ENCODE data around the gene FALEC.
A peak's percentile ranks its signal among the peaks of the same experiment; 100 is the strongest.

FALEC gene

DNA sequence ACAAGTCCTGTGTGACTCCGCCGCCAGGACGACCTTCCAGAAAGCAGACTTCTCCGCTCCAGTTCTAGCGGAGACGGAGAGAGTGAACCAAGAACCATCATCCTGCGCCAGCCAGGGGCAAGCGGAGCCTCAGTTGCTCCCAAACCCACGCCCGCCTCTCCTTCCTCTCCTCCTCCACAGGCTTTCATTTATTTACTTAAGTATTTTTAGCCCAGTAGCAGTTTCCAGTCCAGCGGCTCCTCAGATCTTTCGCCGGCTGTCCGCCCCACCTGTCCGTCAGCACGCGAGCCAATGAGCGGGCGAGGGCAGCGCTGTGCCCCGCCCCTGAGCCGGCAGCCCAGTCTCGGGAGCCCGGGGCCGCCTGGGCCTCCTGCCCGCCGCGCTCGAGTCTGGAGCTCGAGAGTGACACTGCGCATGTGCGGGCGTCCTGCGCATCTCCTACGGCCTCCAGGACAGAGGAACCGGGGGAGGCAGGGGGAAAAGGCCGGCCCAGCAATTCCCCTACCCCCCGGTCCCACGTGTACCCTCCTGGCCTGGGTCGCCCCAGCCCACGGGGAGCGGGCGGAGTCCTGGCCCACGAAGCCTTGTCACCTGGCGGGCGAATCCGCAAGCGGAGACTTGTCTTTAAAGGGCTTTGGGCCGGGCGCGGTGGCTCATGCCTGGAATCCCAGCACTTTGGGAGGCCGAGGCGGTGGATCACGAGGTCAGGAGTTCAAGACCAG is at the start of gene FALEC:
Gene FALEC, plus strand, starts transcription at position 425 of the 722 bp plus-strand sequence.
- peak; percentile 88 for DNase-seq (ENCODE audit: low read depth)

- no peak for DNase-seq (ENCODE audit: low read depth)
These were observed 48.6 kb upstream of the FALEC start for GRCh38 chr1:150466964-150467363.

- no peak for DNase-seq (ENCODE audit: low read depth)
These were observed 46.3 kb upstream of the FALEC start for GRCh38 chr1:150469291-150469690.

DNA sequence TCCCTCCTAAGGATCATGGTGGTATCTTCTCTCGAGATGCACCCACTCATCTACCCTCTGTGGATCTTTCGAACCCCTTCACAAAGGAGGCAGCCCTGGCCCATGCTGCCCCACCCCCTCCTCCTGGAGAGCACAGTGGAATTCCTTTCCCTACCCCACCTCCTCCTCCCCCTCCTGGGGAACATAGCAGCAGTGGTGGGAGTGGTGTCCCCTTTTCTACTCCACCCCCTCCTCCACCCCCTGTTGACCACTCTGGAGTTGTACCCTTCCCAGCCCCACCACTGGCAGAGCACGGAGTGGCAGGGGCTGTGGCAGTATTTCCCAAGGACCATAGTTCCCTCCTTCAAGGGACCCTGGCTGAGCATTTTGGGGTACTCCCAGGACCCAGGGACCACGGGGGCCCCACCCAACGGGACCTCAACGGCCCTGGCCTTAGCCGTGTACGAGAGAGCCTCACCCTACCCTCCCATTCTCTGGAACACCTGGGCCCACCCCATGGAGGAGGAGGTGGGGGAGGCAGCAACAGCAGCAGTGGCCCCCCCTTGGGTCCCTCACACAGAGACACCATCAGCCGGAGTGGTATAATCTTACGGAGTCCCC is 42.9 kb upstream of the FALEC start:
- no peak for DNase-seq (ENCODE audit: low read depth)

DNA sequence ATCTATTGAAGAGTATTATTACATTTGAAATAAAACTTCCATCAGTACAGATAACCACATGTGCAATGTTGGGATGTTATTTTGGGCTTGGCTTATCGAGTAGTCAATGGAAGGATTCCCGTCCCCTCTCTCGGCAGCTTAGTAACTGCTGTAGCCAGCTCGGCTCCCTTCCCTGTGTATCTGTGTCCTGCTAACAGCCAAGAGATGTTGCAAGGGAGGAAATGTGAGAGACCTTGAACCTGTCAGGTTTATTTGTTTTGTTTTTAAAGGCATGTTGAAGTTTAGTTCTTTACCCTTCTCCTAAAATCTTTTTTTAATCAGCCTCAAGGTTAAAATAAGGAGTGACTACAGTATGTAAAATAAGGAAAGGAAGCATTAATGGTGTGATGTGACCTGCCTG is 41.9 kb upstream of the FALEC start:
- DNase-seq (ENCODE audit: low read depth) = no peak

DNA sequence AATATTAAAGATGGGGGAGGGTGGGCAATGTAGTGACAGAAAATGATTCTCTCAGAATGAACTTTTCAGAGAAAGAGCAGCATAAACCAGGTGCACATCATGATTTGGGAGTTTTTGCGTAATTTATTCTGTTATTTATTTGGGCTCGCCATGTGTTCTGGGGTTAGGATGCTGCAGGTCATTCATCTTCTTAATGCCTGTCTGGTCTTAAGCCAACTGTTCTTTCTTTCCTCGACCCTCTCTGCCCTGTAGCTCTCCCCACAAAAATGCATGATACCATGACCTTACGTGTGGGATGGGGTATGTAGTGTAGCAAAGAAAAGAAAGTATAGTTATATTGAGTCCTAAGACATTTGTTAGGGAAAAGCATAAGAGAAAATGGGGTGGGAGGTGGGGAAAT is 40.7 kb upstream of the FALEC start:
- no peak for DNase-seq (ENCODE audit: low read depth)

DNA sequence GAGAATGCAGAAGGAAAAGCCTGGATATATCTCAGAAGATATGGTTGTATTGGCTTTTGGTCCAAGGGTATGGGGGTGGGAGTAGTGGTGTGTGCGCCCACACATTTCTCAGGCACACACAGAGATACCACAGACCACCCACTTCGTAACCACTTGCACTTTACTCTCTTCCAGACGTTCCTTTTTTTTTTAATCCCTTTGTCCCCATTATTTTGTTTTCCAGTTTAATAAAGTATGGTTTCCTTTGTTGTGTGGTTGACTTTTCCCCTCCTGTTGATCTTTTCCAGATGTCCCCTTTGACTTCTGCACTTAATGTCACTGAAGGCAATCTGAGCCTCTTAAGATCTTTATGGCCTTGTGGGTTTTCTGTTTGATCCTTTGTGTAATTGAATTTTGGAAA is 38.8 kb upstream of the FALEC start:
- no peak for DNase-seq (ENCODE audit: low read depth)

DNA sequence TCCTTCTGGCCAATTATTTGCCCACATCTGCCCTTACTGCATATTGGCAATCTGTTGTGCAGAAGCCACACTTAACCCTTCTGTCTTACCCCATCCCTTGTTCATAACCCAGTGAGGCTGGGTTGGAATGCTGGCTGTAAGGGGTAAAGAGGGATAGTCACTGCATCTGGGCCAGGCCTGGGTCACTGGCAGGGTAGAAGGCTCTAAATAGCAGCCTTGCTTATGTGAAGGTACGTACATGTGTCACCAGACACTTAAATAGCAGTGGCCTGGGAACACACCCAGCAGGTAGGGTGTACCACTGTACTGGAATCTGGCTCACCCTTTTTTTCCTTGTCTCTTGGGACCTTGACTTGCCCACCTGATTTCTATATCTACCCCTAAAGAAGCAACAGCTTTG is 38.2 kb upstream of the FALEC start:
- DNase-seq (ENCODE audit: low read depth) = no peak

DNA sequence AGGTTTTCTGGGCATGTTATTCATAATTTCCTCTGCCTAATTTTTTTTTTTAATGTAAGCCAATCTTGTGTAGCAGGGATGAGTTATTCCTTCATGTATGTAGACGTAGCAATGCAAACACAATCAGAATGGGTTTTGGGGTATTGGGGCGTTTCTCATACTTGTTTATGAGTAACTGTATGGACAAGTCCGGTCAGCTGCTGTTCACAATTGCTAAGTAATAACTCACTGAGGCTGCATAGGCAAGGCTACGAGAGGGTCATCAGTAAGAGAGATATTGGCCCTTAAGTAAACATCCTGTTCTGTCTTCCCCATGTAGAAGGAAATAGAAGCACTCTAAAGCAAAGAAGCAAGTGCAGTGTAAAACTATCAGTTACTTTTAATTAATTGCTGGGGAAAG is 37.8 kb upstream of the FALEC start:
- DNase-seq (ENCODE audit: low read depth) = no peak

DNA sequence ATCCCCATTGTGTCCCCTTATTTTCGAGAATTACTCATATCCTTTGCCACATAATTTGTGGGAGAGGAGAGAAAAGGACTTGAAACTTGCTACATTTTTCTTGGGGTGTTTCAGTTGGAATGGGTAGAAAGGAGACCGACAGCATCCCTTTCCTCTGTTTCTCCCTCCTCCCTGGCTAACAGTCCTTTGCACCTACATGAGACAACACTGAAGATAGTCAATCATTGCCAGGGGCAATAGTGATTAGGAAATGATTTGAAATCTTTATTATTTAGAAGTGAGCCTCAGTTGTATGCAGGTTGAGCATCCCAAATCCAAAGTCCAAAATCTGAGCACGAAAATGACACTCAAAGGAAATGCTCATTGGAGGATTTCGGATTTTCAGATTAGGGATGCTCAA is 36.2 kb upstream of the FALEC start:
- no peak for DNase-seq (ENCODE audit: low read depth)

- no peak for DNase-seq (ENCODE audit: low read depth)
These were observed 35.6 kb upstream of the FALEC start for GRCh38 chr1:150479927-150480352.

GRCh38 chr1:150484431-150484830 is 31.1 kb upstream of the FALEC start:
- DNase-seq (ENCODE audit: low read depth) = no peak

DNA sequence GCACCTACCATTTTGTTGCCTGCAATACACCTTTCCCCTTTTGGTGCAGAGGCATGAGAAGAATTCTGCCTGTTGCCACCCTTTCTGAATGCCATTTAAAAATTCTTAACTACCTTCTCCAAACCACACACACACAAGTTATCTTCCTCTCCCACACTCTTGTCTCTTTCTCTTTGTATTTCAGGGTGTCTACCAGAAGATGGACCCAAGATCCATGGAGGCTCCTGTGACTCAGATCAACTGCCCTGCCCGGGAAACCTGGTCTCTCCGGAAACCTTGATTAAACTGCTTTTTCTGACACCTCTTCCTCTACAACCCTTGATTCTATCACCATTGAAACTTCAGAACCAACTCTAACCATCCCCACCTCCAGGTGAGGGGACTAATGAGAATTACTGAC is 30.7 kb upstream of the FALEC start:
- no peak for DNase-seq (ENCODE audit: low read depth)

DNA sequence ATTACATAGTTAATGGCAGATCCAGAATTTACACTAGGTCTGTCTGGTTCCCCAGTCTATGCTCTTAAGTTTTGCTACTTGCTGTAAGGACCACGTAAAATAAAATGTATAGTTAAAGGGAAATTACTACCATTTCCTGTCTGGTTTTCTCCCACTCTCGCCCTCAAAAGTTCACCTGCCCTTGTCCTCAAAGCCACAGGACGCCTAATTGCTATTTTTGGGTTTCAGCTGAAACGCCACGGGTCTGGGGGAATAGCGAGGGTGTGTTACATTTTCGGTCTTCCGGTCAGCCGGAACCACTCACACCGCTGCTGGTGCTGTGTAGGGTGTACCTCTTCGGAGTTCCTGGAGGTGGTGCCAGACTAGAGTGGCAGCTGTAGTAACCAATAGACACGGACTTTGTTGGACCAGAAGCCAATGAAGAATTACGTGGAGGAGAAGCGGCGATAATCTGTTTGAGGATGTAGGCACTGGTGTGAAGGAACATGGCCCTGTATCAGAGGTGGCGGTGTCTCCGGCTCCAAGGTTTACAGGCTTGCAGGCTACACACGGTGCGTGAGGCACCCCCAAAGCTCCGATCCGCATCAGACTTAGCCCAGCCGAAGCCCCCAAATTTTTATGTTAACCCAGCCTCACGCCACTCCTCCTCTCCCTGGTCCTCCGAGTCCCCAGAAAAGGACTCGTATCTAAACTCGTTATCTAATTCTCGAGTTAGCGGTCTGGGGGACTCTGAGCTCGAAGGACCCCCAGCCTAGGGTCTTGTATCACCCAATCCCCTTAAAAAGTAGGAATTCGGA is 28.4 kb upstream of the FALEC start, which contains the start of gene TARS2:
Gene TARS2, plus strand, starts transcription at position 454 of the 797 bp plus-strand sequence. Its CDS starts 32 bp downstream, at position 486.
- DNase-seq (ENCODE audit: low read depth) = peak; percentile 95

DNA sequence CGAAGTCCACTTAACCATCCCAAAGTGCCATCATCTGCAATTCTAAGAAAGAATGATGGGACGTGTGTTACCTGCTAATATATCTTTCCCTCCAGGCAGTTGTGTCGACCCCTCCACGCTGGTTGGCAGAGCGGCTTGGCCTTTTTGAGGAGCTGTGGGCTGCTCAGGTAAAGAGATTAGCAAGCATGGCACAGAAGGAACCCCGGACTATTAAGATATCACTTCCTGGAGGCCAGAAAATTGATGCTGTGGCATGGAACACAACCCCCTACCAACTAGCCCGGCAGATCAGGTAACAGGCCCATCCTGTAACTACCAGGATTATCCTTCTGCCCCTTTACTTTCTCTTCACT is 27.8 kb upstream of the FALEC start:
- DNase-seq (ENCODE audit: low read depth) = no peak

DNA sequence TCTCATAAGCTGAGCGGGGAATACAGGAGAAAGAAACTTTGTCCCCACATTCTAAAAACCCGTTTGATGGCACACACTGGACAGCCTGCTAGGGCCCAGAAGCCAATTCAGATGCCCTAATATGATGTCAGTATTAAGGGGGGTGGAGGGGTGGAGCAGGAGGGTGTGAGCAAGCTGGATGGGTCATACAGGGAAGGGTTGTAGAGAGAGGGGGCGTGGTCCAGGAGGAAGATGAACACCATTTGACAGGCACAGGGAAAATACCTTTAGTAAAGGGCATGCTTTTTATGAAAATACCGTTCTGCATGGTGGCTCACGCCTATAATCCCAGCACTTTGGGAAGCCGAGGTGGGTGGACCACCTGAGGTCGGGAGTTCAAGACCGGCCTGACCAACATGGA is 22.4 kb upstream of the FALEC start:
- no peak for DNase-seq (ENCODE audit: low read depth)

DNA sequence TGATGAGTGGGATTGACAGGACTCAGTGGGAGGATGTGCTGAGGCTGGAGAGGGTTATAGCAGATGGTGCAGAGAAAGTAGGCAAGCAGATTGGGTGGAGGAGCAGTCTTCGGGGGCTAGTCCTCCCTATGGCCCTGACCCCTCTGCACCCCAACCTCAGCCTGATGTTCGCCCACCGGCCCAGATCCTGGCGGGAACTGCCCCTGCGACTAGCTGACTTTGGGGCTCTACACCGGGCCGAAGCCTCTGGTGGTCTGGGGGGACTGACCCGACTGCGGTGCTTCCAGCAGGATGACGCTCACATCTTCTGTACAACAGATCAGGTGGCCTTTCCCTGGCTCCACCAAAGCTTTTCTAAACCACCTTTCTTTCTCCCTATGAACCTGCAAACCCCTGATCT is 17.2 kb upstream of the FALEC start:
- no peak for DNase-seq (ENCODE audit: low read depth)

GRCh38 chr1:150505431-150505830 is 10.1 kb upstream of the FALEC start:
- no peak for DNase-seq (ENCODE audit: low read depth)

GRCh38 chr1:150507912-150508864 is 7.4 kb upstream of the FALEC start, which contains the start of gene ECM1:
TSS of gene ECM1 (plus strand) at chr1:150508109. CDS start at chr1:150508210, 101 bp downstream.
- no peak for DNase-seq (ENCODE audit: low read depth)

DNA sequence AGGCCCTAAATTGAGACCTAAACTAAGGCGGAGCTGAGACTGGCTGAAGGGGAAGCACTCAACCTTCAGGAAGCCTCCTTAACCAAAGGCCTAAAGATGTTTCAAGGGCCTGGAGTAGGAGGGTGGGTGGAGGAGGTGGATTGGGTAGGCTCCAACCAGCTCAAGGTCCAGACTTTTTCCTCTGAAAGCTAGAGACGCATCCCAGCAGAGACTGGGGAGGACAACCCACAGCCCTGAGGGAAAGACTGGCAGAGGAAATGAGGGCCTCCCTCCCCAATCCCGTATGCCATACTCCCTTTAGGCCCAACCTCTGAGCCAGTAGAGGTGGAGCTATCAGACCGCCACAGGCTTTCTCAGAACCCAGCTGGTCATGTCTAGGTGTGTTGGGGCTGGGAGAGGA is 6.6 kb upstream of the FALEC start:
- DNase-seq (ENCODE audit: low read depth) = no peak

DNA sequence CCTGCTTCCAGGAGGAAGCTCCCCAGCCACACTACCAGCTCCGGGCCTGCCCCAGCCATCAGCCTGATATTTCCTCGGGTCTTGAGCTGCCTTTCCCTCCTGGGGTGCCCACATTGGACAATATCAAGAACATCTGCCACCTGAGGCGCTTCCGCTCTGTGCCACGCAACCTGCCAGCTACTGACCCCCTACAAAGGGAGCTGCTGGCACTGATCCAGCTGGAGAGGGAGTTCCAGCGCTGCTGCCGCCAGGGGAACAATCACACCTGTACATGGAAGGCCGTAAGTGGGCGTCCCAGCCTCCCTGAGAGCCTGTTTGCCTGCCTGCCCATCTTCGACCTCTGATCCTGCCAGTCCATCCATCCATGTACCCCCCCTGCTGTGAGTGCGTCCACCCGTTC is 4.0 kb upstream of the FALEC start:
- DNase-seq (ENCODE audit: low read depth) = no peak
